ENCODE measurements around the gene NFIC.
A peak's percentile ranks its signal among the peaks of the same experiment; 100 is the strongest.

NFIC gene

DNA sequence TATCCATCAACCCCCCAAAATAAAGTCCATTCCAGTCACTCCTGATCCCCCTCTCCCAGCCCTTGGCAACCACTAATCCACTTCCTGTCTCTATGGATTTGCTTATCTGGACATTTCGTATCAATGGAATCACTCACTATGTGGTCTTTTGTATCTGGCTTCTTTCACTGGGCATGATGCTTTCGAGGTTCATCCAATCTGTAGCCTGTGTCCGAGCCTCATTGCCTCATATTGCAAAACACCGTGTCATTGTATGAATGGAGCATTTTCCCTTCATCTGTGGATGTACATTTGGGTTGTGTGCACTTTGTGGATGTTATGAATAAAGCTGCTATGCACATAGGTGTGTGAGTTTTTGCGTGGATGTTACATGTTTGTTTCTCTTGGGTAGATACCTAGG is 138.4 kb downstream of the NFIC start:
- peaks cover 16% of the 10 kb centered on the region for H3K79me2 ChIP-seq (ENCODE audit: insufficient read depth, low read length)
- TF ChIP-seq EZH2 (IDR thresholded peaks at IDR 0.05; ENCODE audit: borderline replicate concordance, low read length): no peak
- TF ChIP-seq, protein P1, sequence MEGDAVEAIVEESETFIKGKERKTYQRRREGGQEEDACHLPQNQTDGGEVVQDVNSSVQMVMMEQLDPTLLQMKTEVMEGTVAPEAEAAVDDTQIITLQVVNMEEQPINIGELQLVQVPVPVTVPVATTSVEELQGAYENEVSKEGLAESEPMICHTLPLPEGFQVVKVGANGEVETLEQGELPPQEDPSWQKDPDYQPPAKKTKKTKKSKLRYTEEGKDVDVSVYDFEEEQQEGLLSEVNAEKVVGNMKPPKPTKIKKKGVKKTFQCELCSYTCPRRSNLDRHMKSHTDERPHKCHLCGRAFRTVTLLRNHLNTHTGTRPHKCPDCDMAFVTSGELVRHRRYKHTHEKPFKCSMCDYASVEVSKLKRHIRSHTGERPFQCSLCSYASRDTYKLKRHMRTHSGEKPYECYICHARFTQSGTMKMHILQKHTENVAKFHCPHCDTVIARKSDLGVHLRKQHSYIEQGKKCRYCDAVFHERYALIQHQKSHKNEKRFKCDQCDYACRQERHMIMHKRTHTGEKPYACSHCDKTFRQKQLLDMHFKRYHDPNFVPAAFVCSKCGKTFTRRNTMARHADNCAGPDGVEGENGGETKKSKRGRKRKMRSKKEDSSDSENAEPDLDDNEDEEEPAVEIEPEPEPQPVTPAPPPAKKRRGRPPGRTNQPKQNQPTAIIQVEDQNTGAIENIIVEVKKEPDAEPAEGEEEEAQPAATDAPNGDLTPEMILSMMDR (IDR thresholded peaks at IDR 0.05; ENCODE audit: low read length): no peak
- no peaks in the 10 kb centered on the region for H3K9me3 ChIP-seq (ENCODE audit: low read length)
- peak overlapping the region; percentile 78 for H3K4me2 ChIP-seq (ENCODE audit: low read length)
- no peaks in the 10 kb centered on the region for H3F3A ChIP-seq (ENCODE audit: insufficient read depth, low read length)
- peaks cover 7% of the 10 kb centered on the region; the same call in 1 of the 2 replicates for H3K36me3 ChIP-seq (ENCODE audit: insufficient read depth, low read length)
- peak overlapping the region; percentile 82 for H3K27ac ChIP-seq (ENCODE audit: low read depth, low read length, poor library complexity, severe bottlenecking)
- no peaks in the 10 kb centered on the region for H3K9me2 ChIP-seq (ENCODE audit: low read depth, low read length)
- H3K27me3 ChIP-seq (ENCODE audit: insufficient read depth, low read length): no peaks in the 10 kb centered on the region
- H3K4me3 ChIP-seq (ENCODE audit: low read depth, low read length, poor library complexity, severe bottlenecking): peak overlapping the region; percentile 66
- H4K20me1 ChIP-seq (ENCODE audit: insufficient read depth, low read length): no peaks in the 10 kb centered on the region
- H2AFZ ChIP-seq (ENCODE audit: low read length): no peak overlapping the region
- H3K4me1 ChIP-seq (ENCODE audit: insufficient read depth, low read length, severe bottlenecking): peaks cover 24% of the 10 kb centered on the region
- H3K9ac ChIP-seq (ENCODE audit: low read length): peak overlapping the region; percentile 71; the same call in 1 of the 2 replicates

DNA sequence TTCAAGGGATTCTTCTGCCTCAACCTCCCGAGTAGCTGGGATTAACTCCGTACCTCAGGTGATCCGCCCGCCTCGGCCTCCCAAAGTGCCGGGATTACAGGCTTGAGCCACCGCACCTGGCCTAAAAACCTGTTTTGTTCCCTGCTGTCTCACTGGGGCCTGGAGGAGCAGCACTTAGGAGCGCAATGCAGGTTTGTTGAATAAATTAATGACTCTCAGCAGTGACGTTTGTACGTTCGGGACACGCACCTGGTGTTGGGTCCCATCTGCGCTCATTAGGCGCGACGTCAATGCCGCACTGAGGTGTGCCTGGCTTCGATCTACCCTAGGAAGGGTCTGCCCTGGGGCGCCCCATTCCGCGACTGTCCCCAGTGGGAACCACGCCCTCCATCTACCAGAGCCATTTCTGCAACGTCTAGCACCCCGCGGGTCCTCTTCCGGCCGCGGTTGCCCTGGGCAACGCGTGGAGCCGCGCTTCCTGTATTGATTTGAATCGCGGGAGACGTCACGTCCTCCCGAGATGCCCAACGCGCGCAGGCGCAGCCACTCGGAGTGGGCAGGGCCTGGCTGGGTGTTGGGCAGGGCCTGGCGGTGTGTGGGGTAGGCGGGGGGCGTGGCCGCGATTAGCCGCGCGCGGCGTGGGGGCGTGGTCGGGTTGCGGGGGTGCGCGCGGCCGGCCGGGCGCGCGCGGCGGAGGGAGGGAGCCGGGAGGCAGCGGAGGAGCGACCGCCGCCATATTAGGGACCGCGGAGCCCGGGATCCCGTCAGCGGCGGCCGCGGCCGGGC is 139.4 kb downstream of the NFIC start, which contains the start of gene FZR1:
TSS of gene FZR1 (plus strand) at position 714 of the 786 bp plus-strand sequence. CDS start 16,679 bp downstream, outside the sequence.
- Histone ChIP-seq H3K27ac (ENCODE audit: low read depth, low read length, poor library complexity, severe bottlenecking) (peak within 1 kb of the TSS; percentile 82), H3F3A (ENCODE audit: insufficient read depth, low read length) (no peaks in the 10 kb centered on the region), H3K4me1 (ENCODE audit: insufficient read depth, low read length, severe bottlenecking) (peaks cover 21% of the 10 kb centered on the region), H4K20me1 (ENCODE audit: insufficient read depth, low read length) (no peaks in the 10 kb centered on the region), H3K79me2 (ENCODE audit: insufficient read depth, low read length) (peaks cover 11% of the 10 kb centered on the region), H3K4me2 (ENCODE audit: low read length) (peak within 1 kb of the TSS; percentile 99), H3K9me2 (ENCODE audit: low read depth, low read length) (no peaks in the 10 kb centered on the region), H3K4me3 (ENCODE audit: low read depth, low read length, poor library complexity, severe bottlenecking) (peak within 1 kb of the TSS; percentile 99), H2AFZ (ENCODE audit: low read length) (no peak within 1 kb of the TSS), H3K27me3 (ENCODE audit: insufficient read depth, low read length) (no peaks in the 10 kb centered on the region), H3K9ac (ENCODE audit: low read length) (peak within 1 kb of the TSS; percentile 99), H3K9me3 (ENCODE audit: low read length) (no peaks in the 10 kb centered on the region), H3K36me3 (ENCODE audit: insufficient read depth, low read length) (peaks cover 12% of the 10 kb centered on the region; the same call in 1 of the 2 replicates)
- TF ChIP-seq, protein P1 (IDR thresholded peaks at IDR 0.05; ENCODE audit: low read length): no peak
- TF ChIP-seq EZH2 (IDR thresholded peaks at IDR 0.05; ENCODE audit: borderline replicate concordance, low read length): no peak

DNA sequence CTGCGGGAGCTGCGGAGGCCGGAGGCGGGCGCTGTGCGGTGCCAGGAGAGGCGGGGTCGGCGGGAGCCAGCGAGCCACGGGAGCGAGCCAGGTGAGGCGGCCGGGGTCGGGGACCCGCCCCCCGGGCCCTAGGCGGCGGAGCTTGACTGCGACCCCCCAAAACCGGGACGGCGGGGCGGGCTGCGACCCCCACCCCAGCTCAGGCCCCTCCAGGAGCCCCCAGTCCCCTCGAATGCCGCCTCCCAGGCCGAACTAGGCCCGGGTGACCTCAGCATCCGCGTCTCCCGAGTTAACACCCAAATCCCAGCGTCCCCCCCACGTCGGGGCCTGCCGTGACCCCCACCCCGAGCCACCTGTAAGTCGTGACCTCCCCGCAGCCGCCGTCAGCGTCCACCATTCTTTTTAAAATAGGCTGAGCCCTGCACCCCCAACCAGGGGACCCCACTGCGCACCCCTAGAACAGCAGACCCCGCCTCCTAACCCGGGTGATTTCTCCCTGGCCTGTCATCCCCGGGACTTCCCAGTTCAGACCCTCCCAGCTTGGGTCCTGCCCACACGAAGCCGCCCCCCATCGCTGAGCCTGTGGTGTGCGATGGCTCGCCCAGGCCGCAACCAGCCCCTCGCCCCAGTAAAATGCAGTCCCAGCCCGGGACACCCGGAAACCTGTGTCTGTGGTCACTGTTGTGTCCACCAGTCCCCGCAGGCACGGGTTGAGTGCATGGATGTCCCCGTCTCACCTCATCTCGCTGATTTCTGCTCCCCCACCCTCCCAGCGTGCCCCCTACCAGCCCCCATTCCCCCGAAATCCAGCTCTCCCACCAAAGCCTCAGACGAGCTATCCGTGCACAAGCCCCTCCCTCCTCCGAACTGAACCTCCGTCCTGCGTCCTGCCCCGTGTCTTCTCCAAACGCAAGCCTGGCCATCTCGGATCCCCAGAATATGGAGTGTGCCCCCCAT is 140.3 kb downstream of the NFIC start:
- Histone ChIP-seq H3K9me2 (ENCODE audit: low read depth, low read length) (no peaks in the 10 kb centered on the region), H3K79me2 (ENCODE audit: insufficient read depth, low read length) (peaks cover 11% of the 10 kb centered on the region), H2AFZ (ENCODE audit: low read length) (no peak overlapping the region), H3K9me3 (ENCODE audit: low read length) (no peaks in the 10 kb centered on the region), H4K20me1 (ENCODE audit: insufficient read depth, low read length) (no peaks in the 10 kb centered on the region), H3K36me3 (ENCODE audit: insufficient read depth, low read length) (peaks cover 17% of the 10 kb centered on the region; the same call in 1 of the 2 replicates), H3K4me3 (ENCODE audit: low read depth, low read length, poor library complexity, severe bottlenecking) (peak overlapping the region; percentile 99), H3F3A (ENCODE audit: insufficient read depth, low read length) (no peaks in the 10 kb centered on the region), H3K27me3 (ENCODE audit: insufficient read depth, low read length) (no peaks in the 10 kb centered on the region), H3K9ac (ENCODE audit: low read length) (peak overlapping the region; percentile 99), H3K4me2 (ENCODE audit: low read length) (peak overlapping the region; percentile 99), H3K4me1 (ENCODE audit: insufficient read depth, low read length, severe bottlenecking) (peaks cover 21% of the 10 kb centered on the region), H3K27ac (ENCODE audit: low read depth, low read length, poor library complexity, severe bottlenecking) (peak overlapping the region; percentile 36)
- no peak for TF ChIP-seq EZH2 (IDR thresholded peaks at IDR 0.05; ENCODE audit: borderline replicate concordance, low read length)
- TF ChIP-seq, protein P1 (IDR thresholded peaks at IDR 0.05; ENCODE audit: low read length): no peak

Measured in OCI-LY1 (cell line).